ENCODE measurements around the gene SNX7.

SNX7 gene

DNA sequence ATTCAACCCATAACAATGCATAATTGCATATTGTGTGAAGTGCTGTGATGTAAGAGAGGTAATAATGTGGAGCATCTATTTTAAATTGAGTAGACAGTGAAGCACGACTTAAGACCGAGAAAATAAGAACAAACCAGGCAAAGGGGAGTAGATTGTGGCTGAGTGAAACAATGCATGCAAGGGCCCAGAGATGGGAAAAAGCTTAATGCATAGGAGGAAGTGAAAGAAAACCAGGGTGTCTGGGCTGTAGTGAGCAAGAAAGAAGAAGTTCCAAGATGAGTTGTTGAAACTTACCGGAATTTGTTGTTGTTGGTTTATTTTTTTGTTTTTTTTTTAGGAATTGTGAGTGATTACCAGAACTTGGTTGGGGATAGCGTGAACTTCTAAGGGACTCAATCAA is 104.7 kb downstream of the SNX7 start:
- DNase-seq (ENCODE audit: low spot score), result peak; percentile 3

DNA sequence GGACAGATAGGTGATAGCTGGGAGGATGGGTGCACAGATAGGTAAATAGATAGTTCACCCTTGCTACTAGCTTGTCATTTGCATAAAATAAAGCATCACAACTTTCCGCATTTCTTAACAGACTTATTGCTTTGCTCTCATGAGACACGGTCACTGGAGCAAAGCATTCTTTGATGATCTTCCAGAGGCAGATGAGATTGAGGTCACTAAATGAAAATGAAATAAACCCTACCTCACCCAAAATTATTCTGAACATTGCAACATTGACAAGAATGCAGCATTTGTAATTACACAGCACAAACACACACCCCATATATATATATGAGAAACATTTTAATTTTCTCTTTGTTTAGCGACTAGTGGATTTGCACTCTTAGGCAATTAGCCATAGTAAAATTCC is 107.6 kb downstream of the SNX7 start:
- DNase-seq (ENCODE audit: low spot score), result no peak

DNA sequence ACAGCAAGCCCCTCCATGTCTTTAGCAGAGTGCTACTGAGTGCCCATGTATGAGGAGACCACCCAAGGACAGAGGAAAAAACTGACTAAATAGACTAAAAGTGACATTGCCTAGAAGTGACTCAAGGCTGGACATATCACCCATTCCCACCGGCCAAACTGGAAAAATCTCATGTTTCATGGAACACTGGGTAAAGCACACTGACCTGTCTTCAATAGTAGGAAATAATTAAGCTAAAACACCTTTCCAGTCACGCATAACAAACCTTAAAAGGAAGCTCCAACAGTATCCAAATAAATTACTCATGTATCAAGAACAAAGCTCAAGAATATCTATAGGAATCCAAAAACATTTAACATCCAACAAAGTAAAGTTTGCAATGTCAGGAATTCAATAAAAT is 120.4 kb downstream of the SNX7 start:
- no peak for DNase-seq (ENCODE audit: low spot score)

DNA sequence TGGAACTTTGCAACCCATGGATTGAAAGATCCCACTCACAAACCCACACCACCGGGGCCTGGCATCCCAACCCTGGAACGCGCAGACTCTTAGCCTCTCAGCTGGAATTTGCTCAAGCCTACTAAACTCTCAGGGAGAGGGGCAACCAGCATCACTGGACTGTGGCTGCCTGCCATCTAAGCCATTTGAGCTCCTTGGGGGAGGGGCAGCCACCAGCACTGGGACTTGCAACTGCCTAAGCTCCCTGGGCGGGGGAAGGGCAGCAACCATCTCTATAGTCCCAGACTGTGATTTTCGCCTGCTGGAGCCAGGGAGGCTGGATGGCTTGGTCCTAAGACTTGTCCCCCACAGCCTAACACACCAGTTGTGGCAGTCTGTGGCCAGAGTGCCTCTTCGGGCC is 122.3 kb downstream of the SNX7 start:
- no peak for DNase-seq (ENCODE audit: low spot score)

DNA sequence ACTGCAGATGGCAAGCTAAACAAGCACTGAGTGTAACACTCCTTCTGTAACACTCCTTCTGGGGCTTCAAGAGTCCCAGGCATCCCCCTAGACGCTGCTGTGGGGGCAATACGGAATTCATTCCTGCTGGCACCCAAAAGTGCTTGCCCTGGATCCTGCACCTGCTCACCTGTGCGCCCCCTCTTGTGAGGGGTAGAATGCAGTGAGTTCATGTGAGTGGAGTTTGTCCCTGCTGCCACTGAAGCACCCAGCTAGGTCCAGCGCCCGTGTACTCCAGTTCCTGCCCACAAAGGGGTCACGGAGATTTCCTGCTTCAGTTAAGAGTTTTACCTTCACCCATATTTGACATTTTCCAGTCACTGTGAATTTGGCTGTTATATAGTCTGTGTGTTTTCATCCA is 130.0 kb downstream of the SNX7 start:
- DNase-seq (ENCODE audit: low spot score), result no peak

DNA sequence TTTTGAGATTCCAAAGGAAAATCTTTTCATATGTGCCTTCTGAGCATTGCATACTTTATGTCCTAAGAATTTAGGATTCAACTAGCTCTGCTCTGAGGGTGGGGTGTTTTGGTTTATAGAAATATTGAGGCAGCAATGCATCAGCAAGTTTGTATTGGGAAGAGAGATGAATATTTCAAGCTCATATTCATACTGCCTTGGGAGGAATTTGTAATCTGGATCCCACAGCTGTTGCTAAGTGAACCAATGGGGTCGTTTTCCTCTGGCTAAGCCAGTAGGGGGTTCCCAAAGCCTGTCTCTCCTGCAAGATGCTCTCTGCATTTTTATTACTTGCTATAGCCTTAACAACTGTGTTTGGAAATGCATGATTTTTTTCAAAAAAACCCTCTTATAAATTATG is 130.6 kb downstream of the SNX7 start:
- DNase-seq (ENCODE audit: low spot score), result no peak

DNA sequence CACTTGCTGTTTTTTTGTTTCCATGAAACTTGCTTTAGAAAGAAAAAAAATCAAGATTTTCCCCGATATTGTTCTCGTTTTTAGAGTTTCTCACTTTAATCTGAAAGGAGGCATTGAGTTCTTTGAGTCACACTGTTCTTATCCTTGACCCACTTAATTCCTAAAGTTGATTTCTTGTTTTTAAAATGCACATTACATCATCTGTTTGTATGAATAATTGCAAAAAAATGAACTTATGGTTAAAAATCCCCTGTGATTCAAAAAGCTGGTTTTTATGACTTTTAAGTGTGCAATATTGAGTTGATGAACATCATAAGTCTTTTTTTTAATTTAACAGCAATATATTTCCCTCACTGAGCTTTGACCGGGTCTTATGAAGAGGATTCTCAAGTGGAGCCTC is 131.6 kb downstream of the SNX7 start:
- no peak for DNase-seq (ENCODE audit: low spot score)

DNA sequence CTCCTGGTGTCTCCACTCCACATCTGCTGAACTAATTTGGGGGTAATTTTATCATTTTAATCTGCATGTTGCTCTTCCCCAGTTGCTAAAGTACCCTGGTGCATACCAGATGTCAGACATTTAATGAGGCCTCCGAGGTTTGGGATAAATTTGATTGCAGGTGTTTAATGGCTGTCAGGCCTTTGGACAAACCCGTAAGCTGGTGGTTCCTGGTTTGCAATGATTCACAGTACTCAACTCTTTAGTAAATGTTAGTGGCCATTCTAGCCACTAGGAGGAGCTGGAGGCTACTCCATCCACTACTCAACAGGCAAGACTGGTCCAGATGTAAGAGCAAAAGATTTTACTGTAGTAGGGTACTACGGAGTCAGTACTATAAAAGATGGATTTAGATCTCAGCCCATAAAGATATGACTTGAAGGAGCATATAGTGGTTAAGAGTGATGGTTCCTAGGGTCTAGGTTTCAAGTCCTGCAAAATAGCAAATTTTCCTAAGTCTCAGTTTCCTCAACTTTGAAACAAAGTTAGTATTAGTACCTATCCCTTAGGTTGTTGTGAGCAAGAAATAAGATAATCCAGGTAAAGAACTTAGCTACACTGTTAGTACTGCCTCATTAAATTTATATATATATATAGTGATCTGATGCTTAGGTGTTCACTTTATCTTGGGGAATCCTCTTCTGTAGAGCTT is 132.8 kb downstream of the SNX7 start:
- peak; percentile 30 for DNase-seq (ENCODE audit: low spot score)

DNA sequence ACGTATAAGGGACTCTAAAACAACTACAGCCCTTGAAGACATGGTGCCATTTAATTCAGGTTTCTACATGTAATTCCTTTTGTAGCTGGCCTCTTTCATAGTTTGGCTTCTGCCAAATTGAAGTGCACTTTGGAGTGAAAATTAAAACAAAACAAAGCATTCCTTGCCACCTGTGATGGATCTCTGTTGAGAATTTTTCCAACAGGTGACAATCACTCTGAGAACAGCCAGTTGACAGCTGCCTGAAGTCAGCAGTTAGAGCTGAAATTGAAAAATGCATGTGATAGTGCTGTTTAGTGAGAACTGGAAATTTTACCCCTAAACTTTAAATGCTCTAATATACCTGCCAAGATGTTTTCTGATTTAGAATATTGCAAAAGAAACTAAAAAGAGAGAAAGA is 134.5 kb downstream of the SNX7 start:
- no peak for DNase-seq (ENCODE audit: low spot score)

DNA sequence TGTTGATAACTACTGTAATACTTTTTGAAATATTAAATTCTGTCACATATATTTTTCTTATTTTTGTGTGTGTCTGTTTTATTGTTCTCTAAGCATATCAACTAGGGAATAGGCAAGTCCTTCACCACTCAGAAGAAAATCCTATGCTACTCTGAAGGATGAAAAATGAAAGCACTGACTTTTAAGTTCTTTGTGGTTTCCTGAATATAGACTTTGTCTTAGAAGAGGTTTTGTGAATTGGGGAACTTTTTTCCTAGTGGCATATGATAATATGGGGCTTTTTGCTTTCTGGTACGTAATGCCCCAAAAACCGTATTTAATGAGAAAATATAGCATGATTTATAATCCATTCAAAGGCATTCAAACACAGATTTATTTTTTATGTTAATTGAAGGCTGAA is 136.0 kb downstream of the SNX7 start:
- no peak for DNase-seq (ENCODE audit: low spot score)
